ENCODE data around the gene WDR59. TPM values are rescaled to one million over a fixed set of nuclear protein-coding genes. Genes with fewer than 3 reads are reported as not detected.
A peak's percentile ranks its signal among the peaks of the same experiment; 100 is the strongest.

The WDR59 gene
- polyA plus RNA-seq, 2 of the 4 experiments (the other 2 are of a cell fraction): 33.4 to 52.2 TPM

GRCh38 chr16:74991593-74992403, 6.9 kb upstream of the WDR59 start:
- H3K27ac ChIP-seq: no peak overlapping the region
- no peak for DNase-seq (ENCODE audit: low read depth in 1 of 2, low spot score in 1 of 2)
- 68% methylated on average over 13 of the region's 13 CpGs for WGBS (ENCODE audit: missing lambda C conversion rate)
- no peak overlapping the region for H3K4me3 ChIP-seq
- no peak overlapping the region for H3K4me2 ChIP-seq
- no peak for TF ChIP-seq ZFP36 (IDR thresholded peaks at IDR 0.05; ENCODE audit: borderline replicate concordance, partially characterized antibody)
- TF ChIP-seq REST (IDR thresholded peaks at IDR 0.05): no peak
- no peak for TF ChIP-seq KDM1A (IDR thresholded peaks at IDR 0.05; ENCODE audit: low read depth)
- TF ChIP-seq JUNB (IDR thresholded peaks at IDR 0.05): no peak
- TF ChIP-seq MAX (IDR thresholded peaks at IDR 0.05): no peak
- no peak for TF ChIP-seq MAZ (IDR thresholded peaks at IDR 0.05; ENCODE audit: borderline replicate concordance, low read depth, low read length)
- TF ChIP-seq NR3C1 (IDR thresholded peaks at IDR 0.05): no peak
- TF ChIP-seq ZC3H11A (IDR thresholded peaks at IDR 0.05): no peak
- no peak for TF ChIP-seq POLR2AphosphoS2 (conservative IDR thresholded peaks at IDR 0.05; ENCODE audit: low read length)
- no peak for TF ChIP-seq PHF8 (IDR thresholded peaks at IDR 0.05; ENCODE audit: borderline replicate concordance, low read depth)
- ChIA-PET POLR2A (no interaction called here), CTCF (interaction anchor here (0.6 to 9.2 kb wide), 4 partner anchors 10 to 155 kb away, joined by 3 to 252 read pairs (median 4); partner anchors contain the start of gene LDHD)
- FAIRE-seq: no peak
- H3K9me3 ChIP-seq: no peaks in the 10 kb centered on the region
- peak; percentile 30 to 50; a peak in 1 of 6 replicates for ATAC-seq
- H3K4me1 ChIP-seq: no peaks in the 10 kb centered on the region

- POLR2A ChIA-PET: no interaction called here
Observed at GRCh38 chr16:74991268-74991592, 6.3 kb upstream of the WDR59 start.

GRCh38 chr16:74990832-74991231, 5.9 kb upstream of the WDR59 start:
- DNase-seq (ENCODE audit: low read depth in 1 of 2, low spot score in 1 of 2) (no peak), ATAC-seq (no peak), FAIRE-seq (no peak)
- Histone ChIP-seq H3K9me3 (no peaks in the 10 kb centered on the region), H3K4me3 (no peak overlapping the region), H3K4me2 (no peak overlapping the region), H3K4me1 (no peaks in the 10 kb centered on the region), H3K27ac (no peak overlapping the region)
- ChIA-PET POLR2A (no interaction called here), CTCF (no interaction called here)
- 94% methylated on average over 10 of the region's 10 CpGs for WGBS (ENCODE audit: missing lambda C conversion rate)
- TF ChIP-seq ZFP36 (IDR thresholded peaks at IDR 0.05; ENCODE audit: borderline replicate concordance, partially characterized antibody) (no peak), EP300 (IDR thresholded peaks at IDR 0.05) (no peak), HES2 (IDR thresholded peaks at IDR 0.05) (no peak), FOSB (CRISPR knock-in tag; IDR thresholded peaks at IDR 0.05) (no peak), HOXA7 (CRISPR knock-in tag; IDR thresholded peaks at IDR 0.05) (no peak), GATA3 (IDR thresholded peaks at IDR 0.05; ENCODE audit: borderline replicate concordance) (no peak), NPAS2 (CRISPR knock-in tag; IDR thresholded peaks at IDR 0.05; ENCODE audit: borderline replicate concordance) (no peak), MYC (IDR thresholded peaks at IDR 0.05; ENCODE audit: borderline replicate concordance, low read length) (no peak), TP53 (CRISPR knock-in tag; IDR thresholded peaks at IDR 0.05) (no peak), MAFK (IDR thresholded peaks at IDR 0.05; ENCODE audit: partially characterized antibody) (no peak), RARB (CRISPR knock-in tag; IDR thresholded peaks at IDR 0.05) (no peak)

More at GRCh38 chr16:74991268-74991592, 6.3 kb upstream of the WDR59 start:
- Histone ChIP-seq H3K27ac (no peak overlapping the region), H3K9me3 (no peaks in the 10 kb centered on the region), H3K4me1 (no peaks in the 10 kb centered on the region), H3K4me3 (no peak overlapping the region), H3K4me2 (no peak overlapping the region)
- 62% methylated on average over 5 of the region's 5 CpGs for WGBS (ENCODE audit: missing lambda C conversion rate)
- TF ChIP-seq FOSL2 (IDR thresholded peaks at IDR 0.05): no peak
- TF ChIP-seq FOSL2 (CRISPR knock-in tag; IDR thresholded peaks at IDR 0.05): no peak
- TF ChIP-seq NR3C1 (IDR thresholded peaks at IDR 0.05): no peak
- TF ChIP-seq SMC3 (IDR thresholded peaks at IDR 0.05): no peak
- TF ChIP-seq USF2 (IDR thresholded peaks at IDR 0.05): no peak
- no peak for TF ChIP-seq CBX8 (IDR thresholded peaks at IDR 0.05)
- no peak for TF ChIP-seq KDM1A (IDR thresholded peaks at IDR 0.05; ENCODE audit: low read depth)
- no peak for TF ChIP-seq HOXA7 (CRISPR knock-in tag; IDR thresholded peaks at IDR 0.05)
- TF ChIP-seq CEBPB (IDR thresholded peaks at IDR 0.05): no peak
- no peak for TF ChIP-seq POLR2A (IDR thresholded peaks at IDR 0.05; ENCODE audit: low read length)
- TF ChIP-seq CHD4 (IDR thresholded peaks at IDR 0.05; ENCODE audit: borderline replicate concordance): no peak
- no peak for TF ChIP-seq ESRRA (IDR thresholded peaks at IDR 0.05; ENCODE audit: borderline replicate concordance, low read length)
- no peak for TF ChIP-seq HOXB5 (CRISPR knock-in tag; IDR thresholded peaks at IDR 0.05)
- no peak for TF ChIP-seq JUN (IDR thresholded peaks at IDR 0.05)
- ATAC-seq (no peak), DNase-seq (ENCODE audit: low read depth in 1 of 2, low spot score in 1 of 2) (no peak), FAIRE-seq (no peak)
- CTCF ChIA-PET: interaction anchor here (9.2 kb wide), 1 partner anchor 122 kb away, joined by 252 read pairs; the partner anchor contains the start of gene LDHD
